ENCODE data around the gene CD3G. TPM values are rescaled to one million over a fixed set of nuclear protein-coding genes. Genes with fewer than 3 reads are reported as not detected.

Gene CD3G
- total and polyA plus RNA-seq, 2 of the 4 experiments (the other 2 are of a cell fraction): not detected

- Histone ChIP-seq H2BK15ac (ENCODE audit: low read depth, low read length) (no peak overlapping the region), H3K79me1 (ENCODE audit: low read depth in 1 of 2, low read length in 2 of 2) (no peaks in the 10 kb centered on the region), H2AK9ac (replicated peaks; ENCODE audit: low read depth, low read length, poor library complexity) (no peak overlapping the region), H3K9me3 (ENCODE audit: control insufficient read depth, insufficient read depth, low read length) (no peaks in the 10 kb centered on the region), H2BK20ac (ENCODE audit: low read depth, low read length) (no peak overlapping the region), H3K9me1 (ENCODE audit: insufficient read depth, low read length) (no peaks in the 10 kb centered on the region), H4K5ac (ENCODE audit: low read depth, low read length) (no peak overlapping the region), H3K4me1 (ENCODE audit: control insufficient read depth, insufficient read depth, low read length) (no peaks in the 10 kb centered on the region), H4K20me1 (ENCODE audit: insufficient read depth, low read length) (no peaks in the 10 kb centered on the region), H3K18ac (ENCODE audit: low read depth, low read length) (no peak overlapping the region), H4K8ac (ENCODE audit: low read depth in 2 of 2, low read length in 2 of 2) (no peak overlapping the region), H2BK120ac (ENCODE audit: low read depth, low read length) (no peak overlapping the region), H3K56ac (ENCODE audit: extremely low read depth, insufficient read depth, low read length) (no peak overlapping the region), H4K91ac (ENCODE audit: insufficient read depth, low read depth, low read length) (no peak overlapping the region), H3K14ac (replicated peaks; ENCODE audit: low read depth, low read length) (no peak overlapping the region), H3K36me3 (ENCODE audit: control insufficient read depth, insufficient read depth, low read length) (no peaks in the 10 kb centered on the region), H3K23ac (ENCODE audit: low read depth, low read length) (no peak overlapping the region), H3K27me3 (ENCODE audit: control insufficient read depth, insufficient read depth, low read length) (peaks cover 16% of the 10 kb centered on the region; the same call in 1 of the 2 replicates), H2AK5ac (ENCODE audit: low read depth, low read length) (no peak overlapping the region), H2BK5ac (ENCODE audit: low read depth, low read length, poor library complexity, severe bottlenecking) (no peak overlapping the region), H3K4me2 (ENCODE audit: low read depth, low read length) (no peak overlapping the region), H2AFZ (replicated peaks; ENCODE audit: low read length, poor library complexity) (no peak overlapping the region), H3K4me3 (ENCODE audit: insufficient read depth, low read depth, low read length) (no peak overlapping the region), H3K9ac (ENCODE audit: low read depth, low read length) (no peak overlapping the region), H3K4ac (ENCODE audit: low read depth, low read length) (no peak overlapping the region), H3K27ac (ENCODE audit: insufficient read depth, low read length) (no peak overlapping the region)
- intact Hi-C loops (cut with micrococcal nuclease) (no loop called here), dilution Hi-C loops (cut with HindIII; ENCODE audit: low sequenced_read_pairs, unreplicated experiment) (no loop called here), in situ Hi-C loops (cut with MboI; ENCODE audit: low sequenced_read_pairs) (no loop called here)
- no CpG with 5 or more reads among the region's 2 CpGs for WGBS, 2 experiments (ENCODE audit: extremely low coverage in 2 of 2, insufficient read length in 1 of 2)
- ATAC-seq (ENCODE audit: low read depth) (no peak), DNase-seq (no peak)
- POLR2A ChIA-PET (ENCODE audit: unreplicated experiment): no interaction called here
- TF ChIP-seq CEBPB (IDR thresholded peaks at IDR 0.05; ENCODE audit: low read depth, low read length) (no peak), BHLHE40 (IDR thresholded peaks at IDR 0.05; ENCODE audit: low read depth, low read length) (no peak), NFE2L2 (IDR thresholded peaks at IDR 0.05; ENCODE audit: low read depth, low read length) (no peak), RCOR1 (IDR thresholded peaks at IDR 0.05; ENCODE audit: insufficient replicate concordance, low read length) (no peak), MAFK (IDR thresholded peaks at IDR 0.05; ENCODE audit: low read depth, low read length) (no peak), MXI1 (IDR thresholded peaks at IDR 0.05; ENCODE audit: borderline replicate concordance, low read depth, low read length) (no peak), RFX5 (IDR thresholded peaks at IDR 0.05; ENCODE audit: low read depth, low read length) (no peak), SMC3 (IDR thresholded peaks at IDR 0.05; ENCODE audit: low read depth, low read length) (no peak)
- TF ChIP-seq, protein P1, sequence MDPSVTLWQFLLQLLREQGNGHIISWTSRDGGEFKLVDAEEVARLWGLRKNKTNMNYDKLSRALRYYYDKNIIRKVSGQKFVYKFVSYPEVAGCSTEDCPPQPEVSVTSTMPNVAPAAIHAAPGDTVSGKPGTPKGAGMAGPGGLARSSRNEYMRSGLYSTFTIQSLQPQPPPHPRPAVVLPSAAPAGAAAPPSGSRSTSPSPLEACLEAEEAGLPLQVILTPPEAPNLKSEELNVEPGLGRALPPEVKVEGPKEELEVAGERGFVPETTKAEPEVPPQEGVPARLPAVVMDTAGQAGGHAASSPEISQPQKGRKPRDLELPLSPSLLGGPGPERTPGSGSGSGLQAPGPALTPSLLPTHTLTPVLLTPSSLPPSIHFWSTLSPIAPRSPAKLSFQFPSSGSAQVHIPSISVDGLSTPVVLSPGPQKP (IDR thresholded peaks at IDR 0.05; ENCODE audit: borderline replicate concordance, low read depth, low read length): no peak
- TF ChIP-seq, protein P2, sequence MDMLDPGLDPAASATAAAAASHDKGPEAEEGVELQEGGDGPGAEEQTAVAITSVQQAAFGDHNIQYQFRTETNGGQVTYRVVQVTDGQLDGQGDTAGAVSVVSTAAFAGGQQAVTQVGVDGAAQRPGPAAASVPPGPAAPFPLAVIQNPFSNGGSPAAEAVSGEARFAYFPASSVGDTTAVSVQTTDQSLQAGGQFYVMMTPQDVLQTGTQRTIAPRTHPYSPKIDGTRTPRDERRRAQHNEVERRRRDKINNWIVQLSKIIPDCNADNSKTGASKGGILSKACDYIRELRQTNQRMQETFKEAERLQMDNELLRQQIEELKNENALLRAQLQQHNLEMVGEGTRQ (IDR thresholded peaks at IDR 0.05; ENCODE audit: low read depth, low read length): no peak
- CTCF ChIA-PET: interaction anchor here (0.5 kb wide), 1 partner anchor 114 kb away, joined by 3 read pairs; no protein-coding TSS in a partner anchor
- no TSS peak for BruUV-seq (replicated peaks)
Measured at GRCh38 chr11:118312328-118312727, 31.8 kb upstream of the CD3G start.

Data from IMR-90 (cell line).